GM23338 (cell line): ENCODE results near the gene GLDC.

ENCODE experiments used
- CTCF ChIP-seq, 2 experiments: fragments of 200-600 bp in 1 of 2; sonication (generic) in 1 of 2; conservative IDR thresholded peaks; 2 replicates each; pipeline versions ENCODE4 v1.5.1 to v1.6.1; 2016 to 2017; ENCODE audit warnings: antibody characterized with exemption in 2 of 2, low read depth in 2 of 2, mild to moderate bottlenecking in 2 of 2, moderate library complexity in 1 of 2
- EZH2 ChIP-seq: fragments of 200-600 bp; sonication (generic); IDR thresholded peaks from one replicate; pipeline ENCODE4 v1.8.0; 2017; ENCODE audit warnings: antibody characterized with exemption, mild to moderate bottlenecking, low read depth; ENCODE audit not compliant: unreplicated experiment

GRCh38 chr9:6681957-6682501 lies 36.5 kb upstream of the GLDC start:
- TF ChIP-seq CTCF (conservative IDR thresholded peaks at IDR 0.05; ENCODE audit: low read depth in 2 of 2): no peak
- no peak for TF ChIP-seq EZH2
